Measurements from ENCODE around the gene CGB3. TPM values are rescaled to one million over a fixed set of nuclear protein-coding genes. Genes with fewer than 3 reads are reported as not detected.

The CGB3 gene
- total RNA-seq, 1 experiment from 2014 or later = not detected

GRCh38 chr19:48989701-48990291 is 34.3 kb downstream of the CGB3 start:
- in situ Hi-C loops (cut with HindIII; ENCODE audit: low pct_unique_long_range_greater_than_20kb, low sequenced_read_pairs) = no loop called here
- POLR2A ChIA-PET = interaction anchor here (0.6 kb wide), 1 partner anchor 65 kb away, joined by 6 read pairs; no protein-coding TSS in a partner anchor
- no peak for DNase-seq (ENCODE audit: low read depth, low spot score)

GRCh38 chr19:48988860-48989259 is 35.3 kb downstream of the CGB3 start:
- Histone ChIP-seq H3K36me3 (ENCODE audit: control insufficient read depth, insufficient read depth, low read length) (peaks cover 4% of the 10 kb centered on the region; the same call in 1 of the 2 replicates), H3K27ac (ENCODE audit: low read length) (no peak overlapping the region), H3K4me1 (ENCODE audit: control insufficient read depth, insufficient read depth, low read length) (no peaks in the 10 kb centered on the region), H3K4me3 (ENCODE audit: low read depth in 2 of 2, low read length in 2 of 2) (no peak overlapping the region), H3K27me3 (ENCODE audit: control insufficient read depth, insufficient read depth, low read length) (no peaks in the 10 kb centered on the region), H3K9me3 (ENCODE audit: control insufficient read depth, insufficient read depth, low read depth, low read length) (no peaks in the 10 kb centered on the region)
- in situ Hi-C loops (cut with HindIII; ENCODE audit: low pct_unique_long_range_greater_than_20kb, low sequenced_read_pairs) = no loop called here
- DNase-seq (ENCODE audit: low read depth, low spot score) (no peak), ATAC-seq (no peak)
- CTCF ChIA-PET = no interaction called here
- no TSS peak for BruUV-seq (replicated peaks)
- intact Hi-C loops (cut with micrococcal nuclease; ENCODE audit: unreplicated experiment) = no loop called here
- POLR2A ChIA-PET = no interaction called here
- TF ChIP-seq POLR2AphosphoS5 (IDR thresholded peaks at IDR 0.05; ENCODE audit: low read depth, low read length) (no peak), TCF7L2 (IDR thresholded peaks at IDR 0.05; ENCODE audit: low read depth, low read length) (no peak), REST (IDR thresholded peaks at IDR 0.05; ENCODE audit: insufficient read depth in 1 of 2, low read depth in 2 of 2, low read length in 1 of 2) (no peak), CTCF (IDR thresholded peaks at IDR 0.05) (no peak), SIN3A (IDR thresholded peaks at IDR 0.05; ENCODE audit: borderline replicate concordance, insufficient read depth, low read depth, low read length) (no peak)

More at GRCh38 chr19:48989701-48990291, 34.3 kb downstream of the CGB3 start:
- Histone ChIP-seq H3K27me3 (ENCODE audit: control insufficient read depth, insufficient read depth, low read length) (no peaks in the 10 kb centered on the region), H3K4me3 (ENCODE audit: low read depth in 2 of 2, low read length in 2 of 2) (no peak overlapping the region), H3K27ac (ENCODE audit: low read length) (no peak overlapping the region), H3K9me3 (ENCODE audit: control insufficient read depth, insufficient read depth, low read depth, low read length) (no peaks in the 10 kb centered on the region), H3K4me1 (ENCODE audit: control insufficient read depth, insufficient read depth, low read length) (no peaks in the 10 kb centered on the region), H3K36me3 (ENCODE audit: control insufficient read depth, insufficient read depth, low read length) (peaks cover 8% of the 10 kb centered on the region; the same call in 1 of the 2 replicates)
- TSS peak; percentile 63 for BruUV-seq (replicated peaks)
- no peak for ATAC-seq
- CTCF ChIA-PET = no interaction called here
- TF ChIP-seq SIN3A (IDR thresholded peaks at IDR 0.05; ENCODE audit: borderline replicate concordance, insufficient read depth, low read depth, low read length) (no peak), POLR2AphosphoS5 (IDR thresholded peaks at IDR 0.05; ENCODE audit: low read depth, low read length) (no peak), REST (IDR thresholded peaks at IDR 0.05; ENCODE audit: insufficient read depth in 1 of 2, low read depth in 2 of 2, low read length in 1 of 2) (no peak), CTCF (IDR thresholded peaks at IDR 0.05) (no peak), TCF7L2 (IDR thresholded peaks at IDR 0.05; ENCODE audit: low read depth, low read length) (no peak)
- intact Hi-C loops (cut with micrococcal nuclease; ENCODE audit: unreplicated experiment) = no loop called here

Measured in Panc1 (cell line).